Activated CD8-positive, alpha-beta T cell treated with anti-CD3 and anti-CD28 coated beads for 36 hours (primary cell): ENCODE measurements around the gene FBXL17. TPM values are rescaled to one million over a fixed set of nuclear protein-coding genes. Genes with fewer than 3 reads are reported as not detected.
"Not testable (repeated sequence)": the region's sequence is repeated elsewhere in the genome, so short reads cannot be mapped to it uniquely, and the experiment has no call there.

ENCODE experiments used
- ATAC-seq: fragments of 200-7000 bp; cut with Tn5 transposase; one replicate; pipeline ENCODE4 v1.10.0; 2021; ENCODE audit warnings: mild to moderate bottlenecking, moderate library complexity
- CTCF ChIA-PET: fragments of 350-600 bp; sonication (Branson Sonifier 250); formaldehyde crosslinking; loops from one replicate; lab custom pipeline; 2021; ENCODE audit warnings: antibody characterized with exemption; lab: Charles Lee
- POLR2A ChIA-PET: fragments of 350-600 bp; sonication (Branson Sonifier 250); formaldehyde crosslinking; loops from one replicate; lab custom pipeline; 2021; ENCODE audit warnings: antibody characterized with exemption; lab: Charles Lee
- DNase-seq: peaks from one replicate; pipeline ENCODE4 v3.0.0-alpha.2; 2020
- H3K27ac Mint-ChIP-seq: one replicate; pipeline ENCODE4 v1.8.0; 2021; ENCODE audit warnings: mild to moderate bottlenecking, mixed read lengths
- H3K27me3 Mint-ChIP-seq: one replicate; pipeline ENCODE4 v1.8.0; 2021; ENCODE audit warnings: mixed read lengths
- H3K36me3 Mint-ChIP-seq: one replicate; pipeline ENCODE4 v1.8.0; 2021; ENCODE audit warnings: low read depth, mixed read lengths
- H3K4me1 Mint-ChIP-seq: one replicate; pipeline ENCODE4 v1.8.0; 2021; ENCODE audit warnings: low read depth, mixed read lengths
- H3K4me3 Mint-ChIP-seq: one replicate; pipeline ENCODE4 v1.8.0; 2021; ENCODE audit warnings: mild to moderate bottlenecking, moderate library complexity, mixed read lengths
- H3K9me3 Mint-ChIP-seq: one replicate; pipeline ENCODE4 v1.8.0; 2021; ENCODE audit warnings: mixed read lengths
- intact Hi-C: fragments of 100-400 bp; cut with micrococcal nuclease; formaldehyde crosslinking; loops from one replicate; pipeline ENCODE4 v1.10.0; 2022
- total RNA-seq, 2 experiments: library from RNA; stranded (reverse); gene quantifications; one replicate each; pipeline ENCODE4 v1.2.3, GENCODE V29; 2021
- TF ChIP-seq, protein P1 (sequence below): fragments of 200-600 bp; IDR thresholded peaks from one replicate; pipeline ENCODE4 v1.8.0; 2022; ENCODE audit warnings: antibody characterized with exemption, mild to moderate bottlenecking

Gene FBXL17
- total RNA-seq, 2 experiments from 2014 or later = 3.0 to 5.3 TPM

DNA sequence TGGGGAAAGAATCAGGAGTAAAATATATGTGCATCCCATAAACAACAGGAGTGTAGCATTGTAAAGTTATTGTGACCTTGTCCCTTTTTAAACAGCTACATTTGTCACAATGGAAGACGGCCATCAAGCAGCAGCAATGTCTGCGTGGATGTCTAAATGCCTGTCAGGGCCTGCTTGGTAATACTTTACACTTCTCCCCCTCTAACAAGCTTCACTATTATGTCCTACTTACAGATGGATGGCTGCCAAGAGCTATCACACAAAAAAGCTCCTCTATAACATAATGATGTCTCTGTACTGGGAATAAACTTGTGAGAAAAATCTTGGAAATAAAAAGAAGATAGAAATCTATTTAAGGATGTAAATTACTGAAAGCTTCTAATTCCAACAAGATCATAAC is 213.0 kb downstream of the FBXL17 start:
- no peaks in the 10 kb centered on the region for H3K27me3 Mint-ChIP-seq
- H3K9me3 Mint-ChIP-seq = no peaks in the 10 kb centered on the region
- H3K36me3 Mint-ChIP-seq = peaks cover 4% of the 10 kb centered on the region
- ChIA-PET POLR2A (no interaction called here), CTCF (no interaction called here)
- H3K4me3 Mint-ChIP-seq = no peak overlapping the region
- ATAC-seq (no peak), DNase-seq (no peak)
- TF ChIP-seq, protein P1, sequence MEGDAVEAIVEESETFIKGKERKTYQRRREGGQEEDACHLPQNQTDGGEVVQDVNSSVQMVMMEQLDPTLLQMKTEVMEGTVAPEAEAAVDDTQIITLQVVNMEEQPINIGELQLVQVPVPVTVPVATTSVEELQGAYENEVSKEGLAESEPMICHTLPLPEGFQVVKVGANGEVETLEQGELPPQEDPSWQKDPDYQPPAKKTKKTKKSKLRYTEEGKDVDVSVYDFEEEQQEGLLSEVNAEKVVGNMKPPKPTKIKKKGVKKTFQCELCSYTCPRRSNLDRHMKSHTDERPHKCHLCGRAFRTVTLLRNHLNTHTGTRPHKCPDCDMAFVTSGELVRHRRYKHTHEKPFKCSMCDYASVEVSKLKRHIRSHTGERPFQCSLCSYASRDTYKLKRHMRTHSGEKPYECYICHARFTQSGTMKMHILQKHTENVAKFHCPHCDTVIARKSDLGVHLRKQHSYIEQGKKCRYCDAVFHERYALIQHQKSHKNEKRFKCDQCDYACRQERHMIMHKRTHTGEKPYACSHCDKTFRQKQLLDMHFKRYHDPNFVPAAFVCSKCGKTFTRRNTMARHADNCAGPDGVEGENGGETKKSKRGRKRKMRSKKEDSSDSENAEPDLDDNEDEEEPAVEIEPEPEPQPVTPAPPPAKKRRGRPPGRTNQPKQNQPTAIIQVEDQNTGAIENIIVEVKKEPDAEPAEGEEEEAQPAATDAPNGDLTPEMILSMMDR = no peak
- H3K4me1 Mint-ChIP-seq = no peaks in the 10 kb centered on the region
- intact Hi-C loops = no loop called here
- H3K27ac Mint-ChIP-seq = no peak overlapping the region

DNA sequence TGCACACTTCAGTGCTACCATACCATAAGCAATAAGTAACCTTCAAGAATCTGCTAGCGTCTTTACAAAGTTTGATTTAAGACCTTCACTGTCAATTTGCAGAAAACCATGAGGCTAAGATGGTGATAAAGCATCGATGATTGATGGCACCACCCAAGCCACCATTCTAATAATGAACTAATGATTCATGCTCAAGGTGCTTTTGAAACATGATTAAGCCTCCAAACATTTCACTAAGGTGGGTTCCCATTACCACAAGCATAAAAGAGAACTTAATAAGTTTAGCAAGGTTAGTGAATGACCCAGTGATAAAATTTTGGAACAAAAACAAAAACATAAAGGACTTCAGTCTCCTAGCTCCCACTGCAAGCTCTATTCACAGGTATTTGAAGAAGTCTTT is 214.7 kb downstream of the FBXL17 start:
- no peaks in the 10 kb centered on the region for H3K9me3 Mint-ChIP-seq
- POLR2A ChIA-PET = interaction anchor here (0.6 kb wide), 1 partner anchor 1684 kb away, joined by 4 read pairs; no protein-coding TSS in a partner anchor
- H3K36me3 Mint-ChIP-seq = peaks cover 4% of the 10 kb centered on the region
- TF ChIP-seq, protein P1 = no peak
- H3K4me3 Mint-ChIP-seq = no peak overlapping the region
- H3K4me1 Mint-ChIP-seq = no peaks in the 10 kb centered on the region
- ATAC-seq = no peak
- CTCF ChIA-PET = interaction anchor here (0.6 kb wide), 1 partner anchor 138 kb away, joined by 3 read pairs; no protein-coding TSS in a partner anchor
- H3K27ac Mint-ChIP-seq = no peak overlapping the region
- intact Hi-C loops = no loop called here
- no peaks in the 10 kb centered on the region for H3K27me3 Mint-ChIP-seq
- DNase-seq = no peak

DNA sequence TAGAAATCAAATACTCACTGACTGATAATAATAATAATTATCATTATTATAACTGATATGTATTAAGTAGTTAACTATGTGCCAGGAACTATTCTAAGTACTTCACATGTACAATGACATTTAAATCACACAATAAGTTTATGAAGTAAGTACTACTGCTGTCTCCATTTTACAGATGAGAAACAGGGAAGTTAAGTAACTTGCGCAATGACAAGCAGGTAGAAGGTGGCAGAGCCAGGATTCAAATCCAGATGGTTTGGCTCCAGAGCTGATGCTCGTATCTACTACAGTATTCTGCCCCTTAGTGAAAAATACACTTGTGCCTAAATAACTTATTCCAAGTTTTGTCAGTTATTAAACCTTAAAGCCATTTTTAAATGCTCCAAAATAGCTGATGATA is 217.3 kb downstream of the FBXL17 start:
- Mint-ChIP-seq H3K9me3 (no peaks in the 10 kb centered on the region), H3K36me3 (no peaks in the 10 kb centered on the region), H3K4me1 (no peaks in the 10 kb centered on the region), H3K27me3 (no peaks in the 10 kb centered on the region), H3K4me3 (no peak overlapping the region), H3K27ac (no peak overlapping the region)
- POLR2A ChIA-PET = no interaction called here
- intact Hi-C loops = no loop called here
- TF ChIP-seq, protein P1 = no peak
- ATAC-seq (no peak), DNase-seq (no peak)
- CTCF ChIA-PET = no interaction called here

DNA sequence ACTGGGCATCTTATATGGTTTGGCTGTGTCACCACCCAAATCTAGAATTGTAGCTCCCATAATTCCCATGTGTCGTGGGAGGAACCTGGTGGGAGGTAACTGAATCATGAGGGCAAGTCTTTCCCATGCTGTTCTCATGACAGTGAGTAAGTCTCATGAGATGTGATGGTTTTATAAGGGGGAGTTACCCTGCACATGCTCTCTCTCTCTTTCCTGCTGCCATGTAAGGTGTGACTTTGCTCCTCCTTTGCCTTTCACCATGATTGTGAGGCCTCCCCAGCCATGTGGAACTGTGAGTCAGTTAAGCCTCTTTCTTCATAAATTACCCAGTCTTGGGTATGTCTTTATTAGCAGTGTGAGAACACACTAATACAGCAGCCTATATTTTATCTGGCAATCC is 229.0 kb downstream of the FBXL17 start:
- intact Hi-C loops, H3K27ac Mint-ChIP-seq, DNase-seq, POLR2A ChIA-PET, CTCF ChIA-PET, H3K9me3 Mint-ChIP-seq, H3K4me1 Mint-ChIP-seq, H3K4me3 Mint-ChIP-seq, H3K27me3 Mint-ChIP-seq, H3K36me3 Mint-ChIP-seq, ATAC-seq: not testable (repeated sequence)

- Mint-ChIP-seq H3K9me3 (no peaks in the 10 kb centered on the region), H3K27me3 (no peaks in the 10 kb centered on the region), H3K36me3 (peaks cover 8% of the 10 kb centered on the region), H3K4me3 (no peak overlapping the region), H3K27ac (no peak overlapping the region), H3K4me1 (peaks cover 7% of the 10 kb centered on the region)
- ChIA-PET POLR2A (no interaction called here), CTCF (interaction anchor here (1.3 kb wide), 1 partner anchor 196 kb away, joined by 3 read pairs; no protein-coding TSS in a partner anchor)
- no peak for ATAC-seq
- no peak for DNase-seq
- intact Hi-C loops = no loop called here
- TF ChIP-seq, protein P1 = no peak
These were observed 232.5 kb downstream of the FBXL17 start for GRCh38 chr5:108149369-108149768.
